Caco-2 (cell line): ENCODE results near the gene AKR7A2. TPM values are rescaled to one million over a fixed set of nuclear protein-coding genes. Genes with fewer than 3 reads are reported as not detected.
"Not testable (repeated sequence)": the region's sequence is repeated elsewhere in the genome, so short reads cannot be mapped to it uniquely, and the experiment has no call there.

Experiments
- BruUV-seq: library from RNA; stranded (reverse); fragments of 400-500 nt; replicated peaks from 2 replicates; lab custom pipeline; 2021; lab: Mats Ljungman, UMichigan
- CTCF ChIA-PET: fragments of 300-600 bp; sonication (Branson Sonifier 250); formaldehyde crosslinking; loops from one replicate; lab custom pipeline; 2022; ENCODE audit warnings: antibody characterized with exemption; lab: Charles Lee
- POLR2A ChIA-PET: fragments of 300-600 bp; sonication (Branson Sonifier 250); formaldehyde crosslinking; loops from one replicate; lab custom pipeline; 2022; ENCODE audit warnings: antibody characterized with exemption; lab: Charles Lee
- DNase-seq, 2 experiments: peaks; one replicate each; pipeline versions ENCODE4 v3.0.0 to v3.0.0-alpha.2; 2020 to 2022
- H3K27me3 ChIP-seq: replicated peaks from 2 replicates; pipeline ENCODE4 v1.6.0; 2011; ENCODE audit warnings: low read length; ENCODE audit not compliant: control insufficient read depth, insufficient read depth
- H3K36me3 ChIP-seq: 2 replicates; pipeline ENCODE4 v1.5.1; 2011; ENCODE audit warnings: low read length; ENCODE audit not compliant: control insufficient read depth, insufficient read depth
- H3K4me1 ChIP-seq: fragments of 250-450 bp; sonication (Bioruptor Pico); 2 replicates; pipeline ENCODE4 v1.5.1; 2020; ENCODE audit warnings: mild to moderate bottlenecking
- H3K4me3 ChIP-seq: 2 replicates; pipeline ENCODE4 v1.5.1; 2011; ENCODE audit warnings: low read depth, mild to moderate bottlenecking, control low read depth, low read length
- H3K9me3 ChIP-seq: fragments of 250-450 bp; sonication (Bioruptor Pico); 2 replicates; pipeline ENCODE4 v1.5.1; 2020; ENCODE audit warnings: mild to moderate bottlenecking, moderate library complexity
- H3K27ac Mint-ChIP-seq: one replicate; pipeline ENCODE4 v1.8.0; 2022; ENCODE audit warnings: mixed read lengths; ENCODE audit not compliant: unreplicated experiment
- H3K27me3 Mint-ChIP-seq: one replicate; pipeline ENCODE4 v1.8.0; 2022; ENCODE audit warnings: mixed read lengths; ENCODE audit not compliant: insufficient read depth, unreplicated experiment
- H3K36me3 Mint-ChIP-seq: one replicate; pipeline ENCODE4 v1.8.0; 2022; ENCODE audit warnings: mild to moderate bottlenecking, mixed read lengths; ENCODE audit not compliant: insufficient read depth, unreplicated experiment
- H3K4me1 Mint-ChIP-seq: one replicate; pipeline ENCODE4 v1.8.0; 2022; ENCODE audit warnings: low read depth, mixed read lengths; ENCODE audit not compliant: unreplicated experiment
- H3K4me3 Mint-ChIP-seq: one replicate; pipeline ENCODE4 v1.8.0; 2022; ENCODE audit warnings: mild to moderate bottlenecking, moderate library complexity, mixed read lengths; ENCODE audit not compliant: unreplicated experiment
- H3K9me3 Mint-ChIP-seq: one replicate; pipeline ENCODE4 v1.8.0; 2022; ENCODE audit warnings: mixed read lengths; ENCODE audit not compliant: unreplicated experiment
- intact Hi-C: fragments of 100-400 bp; cut with micrococcal nuclease; formaldehyde crosslinking; loops from one replicate; pipeline ENCODE4 v1.10.0; 2022; ENCODE audit not compliant: unreplicated experiment
- total RNA-seq: library from RNA; stranded (reverse); gene quantifications from 2 replicates; pipeline ENCODE4 v1.2.3, GENCODE V29; 2022
- TF ChIP-seq, protein P1 (sequence below), 2 experiments: fragments of 200-600 bp in 1 of 2; IDR thresholded peaks; 1 replicate in 1 of 2; 2 replicates in 1 of 2; pipeline versions ENCODE4 v1.5.1 to v1.8.0; 2011 to 2022; ENCODE audit warnings: antibody characterized with exemption in 1 of 2, control low read depth in 1 of 2, inconsistent platforms in 1 of 2, low read depth in 1 of 2, low read length in 1 of 2, mild to moderate bottlenecking in 1 of 2, moderate library complexity in 1 of 2; ENCODE audit not compliant: insufficient read depth in 1 of 2, severe bottlenecking in 1 of 2, unreplicated experiment in 1 of 2

The AKR7A2 gene
- total RNA-seq, 1 experiment from 2014 or later: 55.4 TPM

DNA sequence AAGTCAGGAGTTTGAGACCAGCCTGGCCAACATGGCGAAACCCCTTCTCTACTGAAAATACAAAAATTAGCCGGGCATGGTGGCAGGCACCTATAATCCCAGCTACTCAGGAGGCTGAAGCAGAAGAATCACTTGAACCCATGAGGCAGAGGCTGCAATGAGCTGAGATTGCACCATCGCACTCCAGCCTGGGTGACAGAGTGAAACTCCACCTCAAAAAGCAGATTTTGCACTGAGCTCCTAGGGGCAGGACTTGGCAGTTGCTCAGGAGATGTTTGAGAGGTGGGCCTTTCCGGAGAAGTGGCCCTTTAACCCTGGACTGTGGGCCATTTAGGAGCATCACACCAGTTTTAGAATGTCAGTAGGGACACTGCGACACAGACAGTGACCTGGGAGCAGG lies 55.6 kb downstream of the AKR7A2 start:
- intact Hi-C loops: loop anchor here (10.0 kb wide), 1 partner anchor 58 kb away; the partner anchor contains the start of genes AKR7A2 and SLC66A1
- H3K9me3 Mint-ChIP-seq, H3K27ac Mint-ChIP-seq, H3K4me3 Mint-ChIP-seq, H3K4me1 ChIP-seq, H3K4me3 ChIP-seq, H3K27me3 Mint-ChIP-seq, DNase-seq, H3K4me1 Mint-ChIP-seq, H3K36me3 ChIP-seq, H3K27me3 ChIP-seq, H3K9me3 ChIP-seq, BruUV-seq, POLR2A ChIA-PET: not testable (repeated sequence)
- peaks cover 87% of the 10 kb centered on the region for H3K36me3 Mint-ChIP-seq
- CTCF ChIA-PET: interaction anchor here (0.6 kb wide), 1 partner anchor 40 kb away, joined by 4 read pairs; no protein-coding TSS in a partner anchor

DNA sequence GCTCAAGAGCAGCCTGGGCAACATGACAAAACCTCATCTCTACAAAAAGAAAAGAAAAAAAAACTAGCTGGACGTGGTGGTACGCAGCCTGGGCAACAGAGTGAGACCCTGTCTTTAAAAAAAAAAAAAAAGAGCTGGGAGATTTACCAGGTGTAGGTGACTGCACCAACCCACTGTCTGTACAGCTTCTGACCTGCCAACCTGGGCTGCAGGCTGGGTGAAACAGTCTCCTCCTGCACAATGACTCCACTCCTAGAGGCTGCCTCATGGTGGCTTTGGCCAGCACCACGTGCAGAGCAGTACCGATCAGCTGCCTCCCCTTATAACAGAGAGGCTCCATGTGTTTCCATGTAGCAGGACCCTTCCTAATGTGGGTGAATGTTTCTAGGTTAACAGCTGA lies 56.7 kb downstream of the AKR7A2 start:
- ChIA-PET CTCF (interaction anchor here (0.6 kb wide), 1 partner anchor 11 kb away, joined by 3 read pairs; no protein-coding TSS in a partner anchor), POLR2A (no interaction called here)
- intact Hi-C loops: loop anchor here (10.0 kb wide), 1 partner anchor 60 kb away; the partner anchor contains the start of genes AKR7A2 and SLC66A1
- Histone ChIP-seq H3K4me1 (peaks cover 2% of the 10 kb centered on the region; the same call in 1 of the 2 replicates), H3K27me3 (no peaks in the 10 kb centered on the region), H3K9me3 (no peaks in the 10 kb centered on the region), H3K4me3 (no peak overlapping the region), H3K36me3 (no peaks in the 10 kb centered on the region; the same call in 1 of the 2 replicates)
- no peak for DNase-seq
- TF ChIP-seq, protein P1, sequence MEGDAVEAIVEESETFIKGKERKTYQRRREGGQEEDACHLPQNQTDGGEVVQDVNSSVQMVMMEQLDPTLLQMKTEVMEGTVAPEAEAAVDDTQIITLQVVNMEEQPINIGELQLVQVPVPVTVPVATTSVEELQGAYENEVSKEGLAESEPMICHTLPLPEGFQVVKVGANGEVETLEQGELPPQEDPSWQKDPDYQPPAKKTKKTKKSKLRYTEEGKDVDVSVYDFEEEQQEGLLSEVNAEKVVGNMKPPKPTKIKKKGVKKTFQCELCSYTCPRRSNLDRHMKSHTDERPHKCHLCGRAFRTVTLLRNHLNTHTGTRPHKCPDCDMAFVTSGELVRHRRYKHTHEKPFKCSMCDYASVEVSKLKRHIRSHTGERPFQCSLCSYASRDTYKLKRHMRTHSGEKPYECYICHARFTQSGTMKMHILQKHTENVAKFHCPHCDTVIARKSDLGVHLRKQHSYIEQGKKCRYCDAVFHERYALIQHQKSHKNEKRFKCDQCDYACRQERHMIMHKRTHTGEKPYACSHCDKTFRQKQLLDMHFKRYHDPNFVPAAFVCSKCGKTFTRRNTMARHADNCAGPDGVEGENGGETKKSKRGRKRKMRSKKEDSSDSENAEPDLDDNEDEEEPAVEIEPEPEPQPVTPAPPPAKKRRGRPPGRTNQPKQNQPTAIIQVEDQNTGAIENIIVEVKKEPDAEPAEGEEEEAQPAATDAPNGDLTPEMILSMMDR (IDR thresholded peaks at IDR 0.05; ENCODE audit: insufficient read depth in 1 of 2, low read depth in 1 of 2, low read length in 1 of 2, severe bottlenecking in 1 of 2, unreplicated experiment in 1 of 2): no peak
- Mint-ChIP-seq H3K4me3 (no peak overlapping the region), H3K36me3 (peaks cover 79% of the 10 kb centered on the region), H3K27ac (no peak overlapping the region), H3K9me3 (no peaks in the 10 kb centered on the region), H3K4me1 (peaks cover 9% of the 10 kb centered on the region), H3K27me3 (no peaks in the 10 kb centered on the region)
- no TSS peak for BruUV-seq

DNA sequence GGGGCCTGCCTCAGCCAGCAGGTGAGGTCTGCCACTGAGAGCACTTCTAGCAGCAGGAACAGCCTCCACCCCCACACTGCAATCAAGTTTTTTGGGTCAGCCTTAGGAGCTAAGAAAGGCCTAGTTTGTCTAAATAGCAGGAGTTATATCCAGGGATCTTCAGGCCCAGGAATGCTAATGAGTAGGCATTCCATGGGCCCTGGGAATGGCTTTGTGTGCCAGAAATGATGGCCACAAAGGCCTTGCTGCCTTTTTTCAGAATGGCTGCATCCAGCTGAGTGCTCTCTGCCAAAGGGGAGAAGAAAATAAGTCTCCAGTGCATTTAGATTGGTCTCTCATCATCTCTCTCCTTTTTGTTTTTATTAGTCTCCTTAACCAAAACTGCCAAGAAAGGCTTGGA lies 57.5 kb downstream of the AKR7A2 start:
- H3K9me3 Mint-ChIP-seq: no peaks in the 10 kb centered on the region
- no peak overlapping the region for H3K4me3 Mint-ChIP-seq
- no peaks in the 10 kb centered on the region for H3K27me3 Mint-ChIP-seq
- H3K36me3 ChIP-seq: no peaks in the 10 kb centered on the region; the same call in 1 of the 2 replicates
- no peak overlapping the region for H3K4me3 ChIP-seq
- BruUV-seq: no TSS peak
- no peak overlapping the region for H3K27ac Mint-ChIP-seq
- peaks cover 71% of the 10 kb centered on the region for H3K36me3 Mint-ChIP-seq
- H3K9me3 ChIP-seq: no peaks in the 10 kb centered on the region
- intact Hi-C loops: loop anchor here (10.0 kb wide), 1 partner anchor 60 kb away; the partner anchor contains the start of genes AKR7A2 and SLC66A1
- POLR2A ChIA-PET: interaction anchor here (0.7 kb wide), 1 partner anchor 31 kb away, joined by 4 read pairs; no protein-coding TSS in a partner anchor
- TF ChIP-seq, protein P1 (IDR thresholded peaks at IDR 0.05; ENCODE audit: insufficient read depth in 1 of 2, low read depth in 1 of 2, low read length in 1 of 2, severe bottlenecking in 1 of 2, unreplicated experiment in 1 of 2): no peak
- H3K4me1 Mint-ChIP-seq: peaks cover 9% of the 10 kb centered on the region
- H3K4me1 ChIP-seq: peaks cover 3% of the 10 kb centered on the region; the same call in 1 of the 2 replicates
- CTCF ChIA-PET: no interaction called here
- no peak for DNase-seq
- no peaks in the 10 kb centered on the region for H3K27me3 ChIP-seq

Other genes starting within 250 kb of the AKR7A2 start
- 317 and 318 TPM in 2 replicates for gene UBR4, start 101.9 kb downstream of the AKR7A2 start, total RNA-seq
- gene EMC1, start 60.6 kb downstream of the AKR7A2 start, total RNA-seq: 48.8 and 51.5 TPM in 2 replicates
- gene MRTO4, start 60.3 kb downstream of the AKR7A2 start, total RNA-seq: 52.6 TPM in 2 replicates
- gene AKR7A3, start 23.4 kb downstream of the AKR7A2 start, total RNA-seq: 2.4 and 2.8 TPM in 2 replicates
- gene SLC66A1, start 182 bp upstream of the AKR7A2 start, total RNA-seq: 22.0 and 24.0 TPM in 2 replicates
- 205 and 223 TPM in 2 replicates for gene CAPZB, start 173.4 kb upstream of the AKR7A2 start, total RNA-seq